Smooth muscle cell of the brain vasculature (primary cell): ENCODE results near the gene CHTF18.
"Not testable (repeated sequence)": the region's sequence is repeated elsewhere in the genome, so short reads cannot be mapped to it uniquely, and the experiment has no call there.

Experiments used
- DNase-seq: peaks from one replicate; pipeline ENCODE4 v3.0.0-alpha.2; 2012; ENCODE audit warnings: low read depth, low spot score

Gene CHTF18

DNA sequence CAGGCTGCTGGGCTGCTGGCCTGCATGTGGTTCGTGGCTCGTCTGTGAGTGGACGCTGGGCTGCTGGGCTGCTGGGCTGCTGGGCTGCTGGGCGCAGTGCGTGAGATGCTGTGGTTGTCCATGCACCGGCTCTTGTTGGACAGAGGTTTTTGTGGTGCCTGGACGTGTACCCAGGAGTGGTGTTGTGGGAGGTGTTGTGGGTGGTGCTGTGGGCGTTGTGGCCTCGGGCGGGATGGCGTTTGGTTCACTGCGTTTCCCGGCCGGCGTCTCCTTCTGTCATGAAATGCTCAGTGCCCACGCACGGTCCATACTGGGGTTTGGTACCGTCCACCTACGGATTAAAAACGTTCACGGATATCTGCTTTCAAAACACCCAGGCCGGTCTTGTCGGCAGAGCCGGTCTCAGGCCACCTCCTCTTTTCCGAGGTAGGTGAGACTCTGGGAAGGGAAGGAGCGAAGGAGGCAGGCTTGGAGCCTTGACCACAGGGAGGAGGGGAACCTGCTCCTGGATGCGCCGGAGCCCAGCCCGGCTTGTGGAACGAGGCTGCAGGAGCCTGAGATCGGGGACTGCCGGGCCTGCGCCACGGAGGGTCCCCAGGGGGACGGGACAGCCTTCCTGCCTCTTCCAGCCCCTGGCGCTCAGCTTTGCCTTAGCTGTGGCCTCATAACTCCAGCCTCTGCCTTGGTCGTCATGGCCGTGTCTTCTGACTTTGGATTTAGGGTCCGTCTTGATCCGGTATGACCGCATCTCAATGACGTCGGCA, 41.9 kb downstream of the CHTF18 start:
- DNase-seq = no peak

DNA sequence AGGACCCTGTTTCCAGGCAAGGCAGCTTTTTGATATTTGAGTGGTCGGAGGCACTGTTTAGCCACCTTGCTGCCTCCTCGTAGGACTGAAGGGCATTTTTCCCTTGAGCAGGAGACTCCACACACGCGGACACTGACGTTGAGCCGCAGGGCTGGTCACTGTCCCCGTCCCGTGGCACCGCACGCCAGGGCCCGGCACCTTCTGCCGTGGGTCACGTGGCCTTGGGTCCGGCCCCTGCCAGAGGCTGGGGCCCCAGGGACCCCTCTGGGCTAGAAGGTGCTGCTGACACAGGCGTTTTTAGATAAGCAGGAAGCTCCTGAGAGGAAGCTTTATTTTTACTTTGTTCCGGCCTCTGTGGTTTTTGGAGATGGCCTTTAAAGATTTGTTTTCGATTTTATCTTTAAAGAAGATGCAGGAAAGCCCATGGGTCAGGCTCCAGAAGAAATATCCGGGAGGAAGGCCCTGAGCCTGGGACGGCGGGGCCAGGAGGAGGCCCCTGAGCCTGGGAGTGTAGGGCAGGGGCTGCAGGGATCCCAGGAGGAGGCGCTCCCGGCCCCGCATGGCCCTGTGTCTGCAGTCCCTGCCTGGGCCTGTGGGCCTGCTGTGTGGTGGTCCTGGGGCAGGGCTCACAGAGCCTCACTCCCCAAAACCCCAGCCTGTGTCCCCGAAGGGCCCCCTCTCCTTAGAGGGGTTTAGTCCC, 42.6 kb downstream of the CHTF18 start:
- DNase-seq = no peak

DNA sequence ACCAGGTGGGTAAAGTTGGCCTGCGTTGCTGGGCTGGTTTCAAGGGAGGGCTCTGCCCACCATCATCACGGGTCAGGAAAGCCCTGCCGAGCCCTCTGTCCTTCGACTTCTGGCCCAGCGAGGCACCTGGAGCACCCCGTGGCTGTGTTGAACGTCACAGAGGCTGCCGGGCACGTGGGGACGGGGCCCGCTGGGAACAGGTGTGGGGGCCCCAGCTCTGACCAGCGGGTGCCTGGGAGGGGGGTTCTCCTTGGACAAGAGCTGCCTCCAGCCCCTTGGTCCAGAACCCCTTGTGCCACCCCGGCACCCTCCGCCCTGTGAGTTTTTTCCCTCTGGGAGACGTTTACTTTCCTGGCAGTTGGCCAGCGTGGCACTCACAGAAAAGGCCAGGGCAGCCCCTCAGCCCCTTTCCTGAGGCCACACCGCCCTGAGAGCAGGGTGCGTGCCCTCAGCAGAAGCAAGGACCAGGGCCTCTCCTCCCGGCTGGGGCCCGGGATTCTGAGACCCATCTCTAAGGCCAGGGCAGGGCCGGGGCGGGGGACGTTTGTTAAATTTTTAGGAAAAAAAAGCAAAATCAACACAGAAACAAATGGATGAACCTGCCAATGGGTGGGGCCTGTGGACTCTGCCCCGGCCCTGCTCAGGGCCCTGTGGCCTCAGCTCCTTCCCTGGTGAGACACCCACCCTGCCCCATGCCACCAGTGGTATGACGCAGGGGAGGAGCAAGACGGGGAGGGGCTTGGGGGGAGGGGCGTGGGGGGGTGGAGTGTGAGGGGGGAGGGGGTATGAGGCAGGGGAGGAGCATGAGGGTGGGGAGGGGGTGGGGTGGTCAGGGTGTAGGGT, 43.4 kb downstream of the CHTF18 start:
- DNase-seq = no peak

DNA sequence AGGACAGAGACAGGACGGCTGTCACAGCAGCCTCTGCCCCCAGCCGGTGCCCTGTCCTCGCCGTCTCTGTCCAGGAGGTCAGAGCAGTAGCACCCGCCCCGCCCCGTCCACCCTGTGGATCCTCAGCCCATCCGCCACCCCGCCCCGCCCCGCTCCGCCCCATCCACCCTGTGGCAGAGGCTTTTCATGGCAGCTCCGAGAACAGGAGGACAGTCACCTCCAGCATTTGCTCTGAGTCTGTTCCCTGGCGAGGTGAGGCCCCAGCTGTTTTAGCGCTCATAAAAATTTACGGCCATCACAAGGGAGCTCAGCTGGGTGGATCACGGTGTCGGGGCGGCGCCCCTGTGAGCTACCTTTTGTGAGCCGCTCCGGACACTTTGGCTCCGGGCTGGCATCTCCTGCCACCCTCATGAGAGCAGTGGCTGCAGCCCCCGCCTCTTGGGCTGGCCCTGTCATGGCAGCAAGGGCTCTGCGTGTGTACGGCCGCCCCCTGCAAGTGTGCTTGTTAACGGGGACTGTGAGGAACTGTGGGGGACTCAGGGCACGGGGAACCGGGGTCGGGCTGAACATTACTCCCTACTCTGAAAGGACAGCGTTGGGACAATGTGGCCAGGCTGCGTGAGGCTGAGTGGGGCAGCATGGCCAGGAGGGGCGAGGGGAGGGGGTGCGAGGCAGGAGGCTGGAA, 44.4 kb downstream of the CHTF18 start:
- DNase-seq = no peak

DNA sequence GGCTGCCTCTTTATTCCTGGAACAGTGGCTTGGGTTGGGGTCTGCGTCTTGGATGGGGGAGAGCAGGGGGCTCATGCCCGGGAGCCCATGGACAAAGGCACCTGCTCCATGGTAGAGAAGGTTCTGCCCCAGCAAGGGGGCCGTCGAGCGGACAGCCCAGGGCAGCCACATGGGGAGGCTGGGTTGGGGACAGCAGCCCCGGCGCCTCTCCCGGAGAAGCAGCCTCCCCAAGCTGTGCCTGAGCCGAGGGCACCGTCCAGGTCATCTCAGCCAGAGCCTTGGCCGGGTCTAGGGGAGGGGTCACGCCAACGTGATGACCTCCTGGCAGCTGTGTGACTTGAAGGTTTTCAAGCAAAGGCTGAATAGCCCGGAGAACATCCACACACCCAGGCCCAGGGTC, 45.0 kb downstream of the CHTF18 start:
- DNase-seq = no peak

DNA sequence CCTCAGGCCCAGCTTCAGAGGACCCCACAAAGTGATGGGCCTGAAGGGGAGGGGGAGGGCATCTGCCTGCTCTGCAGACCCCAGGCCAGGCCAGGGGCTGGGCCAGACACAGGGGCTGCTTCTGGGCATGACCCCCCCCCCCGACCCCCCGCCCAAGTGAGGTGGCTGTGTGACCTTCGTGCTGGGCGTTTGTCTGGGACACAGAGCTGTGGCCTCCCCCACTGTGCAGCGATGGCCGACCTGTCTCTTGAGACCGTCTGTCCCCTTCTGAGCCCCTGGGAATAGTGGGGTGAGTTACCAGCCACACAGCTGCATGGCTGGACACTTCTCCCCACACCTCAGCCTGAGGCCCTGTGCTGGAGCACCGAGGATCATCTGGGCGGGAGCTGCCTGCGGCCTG, 47.0 kb downstream of the CHTF18 start:
- DNase-seq = no peak

DNA sequence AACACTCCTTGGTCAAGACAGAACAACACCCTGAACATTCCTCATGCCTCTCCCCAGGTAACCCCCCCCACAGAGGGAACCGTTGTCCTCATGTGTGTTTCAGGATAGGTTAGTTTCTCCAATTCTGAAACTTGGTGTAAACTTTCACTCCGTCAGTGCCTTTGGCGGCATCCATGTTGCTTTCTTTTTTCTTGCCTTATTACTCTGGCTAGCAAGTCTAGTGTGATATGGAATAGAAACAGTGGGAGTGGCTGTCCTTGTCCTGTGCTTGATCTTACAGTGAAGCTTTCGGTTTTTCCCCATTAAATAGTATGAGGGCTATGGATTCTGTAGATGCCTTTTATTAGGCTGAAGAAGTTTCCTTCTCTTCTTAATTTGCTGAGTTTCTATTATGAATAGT, 47.8 kb downstream of the CHTF18 start:
- DNase-seq = no peak

DNA sequence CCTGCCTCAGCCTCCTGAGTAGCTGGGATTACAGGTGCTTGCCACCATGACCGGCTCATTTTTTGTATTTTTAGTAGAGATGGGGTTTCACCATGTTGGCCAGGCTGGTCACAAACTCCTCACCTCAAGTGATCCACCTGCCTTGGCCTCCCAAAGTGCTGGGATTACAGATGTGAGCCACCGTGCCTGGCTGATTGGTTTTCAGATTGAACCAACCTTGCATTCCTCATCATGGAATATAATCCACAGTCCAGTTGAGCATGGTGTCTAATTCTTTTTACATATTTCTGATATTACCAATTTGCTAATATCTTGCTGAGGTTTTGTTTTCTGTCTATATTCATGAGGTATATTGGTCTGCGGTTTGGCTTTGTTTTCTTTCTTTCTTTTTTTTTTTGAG, 48.4 kb downstream of the CHTF18 start:
- DNase-seq = not testable (repeated sequence)

DNA sequence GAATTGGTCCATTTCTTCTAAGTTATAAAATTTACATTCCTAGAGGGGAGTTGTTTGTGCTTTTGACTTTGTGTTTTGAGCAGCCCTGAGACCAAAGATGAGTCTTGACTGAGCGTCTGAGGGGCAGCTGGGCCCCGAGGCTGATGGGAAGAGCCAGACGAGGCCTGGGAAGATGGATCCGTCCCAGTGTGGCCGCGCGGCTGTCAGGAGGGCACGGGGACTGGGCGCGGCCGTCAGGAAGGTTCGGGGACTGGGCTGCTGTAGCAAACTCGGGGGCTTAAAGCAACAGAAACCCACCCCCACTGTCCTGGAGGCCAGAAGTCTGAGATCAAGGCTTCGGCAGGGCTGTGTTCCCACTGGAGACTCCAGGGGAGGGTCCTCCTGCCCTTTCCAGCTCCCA, 50.3 kb downstream of the CHTF18 start:
- DNase-seq = no peak

DNA sequence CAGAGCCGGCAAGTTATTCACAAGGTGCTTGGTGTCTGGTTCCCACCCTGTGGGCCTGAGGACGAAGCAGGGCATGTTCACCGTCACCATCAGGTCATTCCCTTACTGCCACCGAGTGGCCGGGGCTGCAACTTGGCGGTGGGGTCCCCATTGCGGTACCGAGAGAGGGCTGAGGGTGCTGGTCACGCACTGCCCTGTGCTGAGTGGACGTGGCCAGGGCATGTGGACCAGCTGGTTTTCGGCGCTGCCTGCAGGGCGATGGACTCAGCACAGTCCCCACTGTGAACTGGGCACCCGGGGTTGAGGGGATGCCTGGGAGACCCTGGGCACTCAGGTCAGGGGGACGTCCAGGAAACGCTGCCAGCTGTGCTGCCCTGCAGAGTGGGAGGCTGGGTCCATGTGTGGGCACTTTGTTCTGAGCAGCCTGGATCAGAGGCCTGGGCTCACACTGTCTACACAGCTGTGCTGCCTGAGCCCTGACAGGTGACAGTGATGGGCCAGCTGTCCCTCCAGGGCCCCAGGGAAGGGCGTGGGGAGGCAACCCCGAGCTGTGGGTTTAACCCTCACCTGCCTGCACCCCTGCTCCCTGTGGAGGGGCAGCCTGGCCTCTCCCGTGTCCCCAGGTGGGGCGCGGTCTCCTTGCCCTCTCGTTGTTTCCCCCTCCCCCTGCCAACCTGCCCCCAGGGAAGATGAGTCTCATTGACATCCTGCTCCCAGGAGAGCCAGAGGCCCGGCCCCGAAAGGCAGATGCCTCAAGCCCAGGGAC, 51.4 kb downstream of the CHTF18 start:
- no peak for DNase-seq

DNA sequence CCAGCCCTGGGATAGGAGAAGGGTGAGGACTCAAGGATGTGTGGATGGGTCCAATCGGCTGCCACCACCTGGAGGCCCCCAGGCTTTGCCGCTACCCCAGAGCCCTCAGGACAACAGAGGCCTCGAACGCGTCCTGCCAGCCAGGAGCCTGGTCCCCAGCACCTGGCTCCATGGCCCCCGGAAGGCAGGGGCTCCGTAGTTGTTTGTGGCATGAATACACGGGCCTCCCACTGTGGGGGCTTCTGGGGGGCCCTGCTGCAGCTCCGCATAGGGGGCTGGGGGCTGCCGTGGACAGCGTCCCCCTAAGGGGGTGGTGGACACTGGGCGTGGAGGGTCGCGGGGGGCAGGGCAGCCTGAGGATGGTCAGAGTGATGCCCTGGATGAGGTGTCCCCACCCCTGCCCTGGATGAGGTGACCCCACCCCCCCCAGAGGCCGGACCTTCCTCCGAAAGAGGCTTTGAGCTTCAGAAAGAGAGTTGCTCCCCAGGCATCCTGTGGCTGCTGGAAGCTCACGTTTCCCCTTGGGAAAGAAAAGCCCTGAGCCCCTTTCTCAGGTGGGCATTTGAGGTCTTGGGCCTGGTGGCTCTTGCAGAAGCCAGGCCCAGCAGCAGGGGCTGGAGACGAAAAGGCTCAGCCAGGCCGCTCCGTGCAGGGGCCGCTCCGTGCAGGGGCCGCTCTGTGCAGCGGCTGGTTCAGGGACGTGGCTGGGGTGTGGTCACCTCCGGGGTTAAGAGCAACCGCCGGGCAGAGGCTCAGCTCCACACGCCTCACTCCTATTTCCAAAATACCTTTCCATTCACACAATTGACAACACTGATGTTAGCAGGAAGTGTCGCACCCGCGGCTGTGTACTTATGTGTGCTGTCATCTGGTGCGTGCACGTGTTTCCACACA, 52.4 kb downstream of the CHTF18 start:
- no peak for DNase-seq

DNA sequence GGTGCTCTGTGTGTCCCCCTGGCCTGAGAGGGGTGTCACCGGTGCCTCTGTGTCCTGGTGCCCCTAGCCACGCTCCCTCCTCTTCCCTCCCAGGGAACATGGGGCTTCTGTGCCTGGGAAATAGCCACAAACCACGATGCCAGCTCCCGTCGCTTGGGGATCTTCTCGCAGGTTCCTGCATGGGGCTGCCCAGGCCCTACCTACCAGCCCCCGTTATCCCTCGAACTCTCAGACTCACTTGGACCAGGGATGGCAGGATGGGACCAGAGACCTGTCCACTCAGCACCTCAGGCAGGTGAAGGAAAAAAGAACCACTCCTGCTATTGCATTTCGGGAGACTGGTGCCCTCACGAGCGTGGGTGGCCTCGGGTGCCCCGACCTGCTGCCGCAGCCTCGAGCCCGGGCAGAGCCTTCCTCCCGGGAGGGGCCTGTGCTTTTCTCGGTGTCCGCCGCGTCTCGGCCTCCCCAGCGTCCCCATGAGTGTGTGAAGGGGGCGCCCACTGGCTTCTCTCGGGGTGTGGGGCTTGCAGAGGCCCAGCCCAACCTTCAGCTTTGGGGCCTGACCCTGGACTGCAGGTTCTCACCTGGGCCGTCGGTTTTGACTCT, 53.1 kb downstream of the CHTF18 start:
- no peak for DNase-seq

DNA sequence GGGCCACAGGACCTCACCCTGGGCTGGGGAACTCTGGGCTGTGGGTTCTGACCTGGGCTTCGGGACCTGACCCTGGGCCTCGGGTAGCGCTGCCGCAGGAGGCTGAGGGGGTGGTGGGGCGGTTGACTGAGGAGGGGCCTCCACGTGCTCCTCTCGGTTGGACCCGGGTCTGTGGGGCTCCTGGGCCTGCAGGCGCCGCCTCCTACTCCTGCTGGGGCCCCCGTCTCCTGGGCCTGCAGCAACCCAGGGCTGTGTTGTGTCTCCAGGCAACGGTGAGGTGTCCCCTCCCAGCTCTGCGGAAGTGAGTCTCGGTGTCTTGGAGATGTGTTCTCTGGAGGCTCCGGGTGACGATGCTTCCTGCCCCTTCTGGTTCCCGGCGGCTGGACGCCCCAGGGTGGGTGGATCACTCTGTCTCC, 53.6 kb downstream of the CHTF18 start:
- DNase-seq = no peak

DNA sequence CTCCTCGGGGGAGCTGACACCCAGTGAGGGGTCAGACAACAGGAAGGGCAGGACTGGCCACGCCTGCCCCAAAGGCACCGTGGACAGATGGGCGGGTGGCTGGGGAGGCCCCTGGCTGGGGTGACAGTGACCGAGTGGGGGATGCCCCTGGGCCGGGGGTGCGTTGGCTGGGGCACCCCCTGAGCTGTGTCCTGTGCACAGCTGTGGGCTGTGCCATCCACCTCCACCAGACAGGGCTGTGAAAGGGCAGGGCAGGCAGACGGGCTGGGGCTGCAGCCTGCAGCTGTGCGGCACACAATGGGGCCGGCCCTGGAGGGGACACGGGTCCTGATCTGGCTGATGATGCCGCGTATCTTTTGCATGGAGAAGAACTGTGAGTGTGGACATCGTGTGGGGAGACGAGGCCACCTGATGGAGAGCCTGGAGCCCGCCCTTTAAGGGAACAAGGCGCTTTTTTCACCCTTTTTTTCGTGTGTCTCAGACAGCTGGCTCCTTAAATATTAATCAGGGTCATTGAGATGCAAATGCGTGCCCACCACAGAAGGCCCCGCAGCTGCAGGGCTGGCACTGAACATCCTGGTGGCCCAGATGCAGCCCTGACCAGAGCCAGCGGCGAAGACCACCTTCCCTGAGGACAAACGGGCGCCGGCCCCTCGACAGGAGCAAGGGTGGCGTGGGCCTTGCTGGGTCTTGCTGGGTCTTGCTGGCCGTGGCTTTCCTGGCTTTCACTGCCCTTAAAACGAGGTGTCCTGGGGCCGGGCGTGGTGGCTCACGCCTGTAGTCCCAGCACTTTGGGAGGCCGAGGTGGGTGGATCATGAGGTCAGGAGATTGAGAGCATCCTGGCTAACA, 54.5 kb downstream of the CHTF18 start:
- DNase-seq = no peak

DNA sequence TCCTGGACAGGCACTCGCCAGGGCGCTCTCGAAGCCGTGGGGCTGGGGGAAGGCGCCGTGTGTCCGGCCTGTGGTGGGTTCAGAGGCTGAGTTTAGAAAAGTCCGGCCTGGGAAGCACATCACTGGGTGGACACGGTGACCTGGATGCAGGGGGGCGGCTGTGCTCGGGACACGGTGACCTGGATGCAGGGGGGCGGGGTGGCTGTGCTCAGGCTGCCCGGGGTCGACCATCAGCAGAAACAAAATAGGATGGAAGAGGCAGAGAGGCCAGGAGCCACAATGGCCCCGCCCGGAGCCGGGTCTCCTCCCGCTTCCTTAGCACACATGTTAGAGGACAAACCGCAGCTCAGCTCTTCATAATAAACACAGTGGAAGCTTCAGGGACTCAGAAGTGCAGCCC, 55.4 kb downstream of the CHTF18 start:
- no peak for DNase-seq

DNA sequence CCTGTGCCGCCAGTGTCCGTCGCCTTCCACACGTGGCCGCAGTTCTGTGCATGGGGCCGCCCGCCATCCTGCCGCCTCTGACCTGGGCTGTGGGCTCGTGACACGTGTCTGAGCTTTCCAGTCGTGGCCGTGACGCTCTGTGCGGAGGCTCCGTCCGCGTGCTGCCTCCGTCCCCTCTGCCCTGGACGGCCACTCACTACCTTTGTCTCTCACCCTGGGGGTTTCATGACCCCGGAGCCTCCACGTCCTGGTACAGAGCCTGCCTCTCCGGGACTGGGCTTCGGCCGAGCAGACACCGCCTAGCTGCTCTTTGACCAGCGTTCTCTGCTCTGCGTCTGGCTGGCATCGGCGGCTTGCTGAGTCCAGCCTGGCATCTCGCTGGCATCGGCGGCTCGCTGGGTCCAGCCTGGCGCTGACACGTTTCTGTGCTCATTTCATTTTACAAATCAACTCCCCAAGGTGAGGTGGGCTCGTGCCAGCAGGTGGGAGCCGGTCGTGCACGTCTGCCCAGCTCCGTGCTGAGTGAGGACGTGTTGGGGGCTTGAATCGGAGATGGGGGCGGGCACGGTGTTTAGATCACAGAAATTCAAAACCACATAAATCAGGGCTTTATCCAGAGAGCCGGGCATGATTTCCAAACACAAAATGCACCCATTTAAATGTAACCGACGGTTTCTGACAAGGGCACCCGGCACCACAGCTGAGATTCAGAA, 56.4 kb downstream of the CHTF18 start:
- no peak for DNase-seq

DNA sequence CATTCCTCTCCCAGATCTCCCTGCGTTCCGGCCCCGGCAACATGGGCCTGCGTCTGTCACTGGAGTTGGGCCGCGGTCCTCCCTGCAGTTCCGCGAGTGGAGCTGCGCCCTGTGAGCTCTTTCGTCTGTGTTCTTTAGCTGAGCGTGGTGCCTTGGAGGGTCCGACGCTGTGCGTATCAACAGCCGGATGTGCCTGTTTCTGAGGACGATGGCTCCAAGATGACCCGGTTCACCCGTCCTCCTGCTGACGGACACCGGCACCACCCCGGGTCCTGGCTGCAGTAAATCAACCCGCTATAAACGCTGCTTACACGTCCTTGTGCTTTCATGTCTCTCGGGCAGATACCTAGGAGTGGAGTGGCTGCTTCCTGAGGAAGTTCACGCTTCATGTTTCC, 56.9 kb downstream of the CHTF18 start:
- DNase-seq = no peak

DNA sequence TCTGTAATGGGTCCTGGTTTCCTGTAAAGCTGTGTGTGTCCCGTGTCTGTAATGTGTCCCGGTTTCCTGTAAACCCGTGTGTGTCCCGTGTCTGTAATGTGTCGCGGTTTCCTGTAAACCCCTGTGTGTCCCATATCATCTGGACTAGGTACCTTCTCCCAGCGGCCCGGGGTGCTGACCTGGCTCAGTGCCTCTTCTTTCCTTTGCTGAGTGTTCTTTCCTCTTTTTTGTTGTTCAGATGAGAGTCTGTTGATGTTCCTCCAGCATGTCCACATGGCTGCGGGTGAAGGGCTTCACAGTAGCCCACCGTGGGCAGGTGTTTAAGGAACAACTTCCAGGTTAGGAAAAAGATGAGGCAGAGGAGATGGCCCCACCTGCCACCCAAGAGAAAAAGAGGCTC, 58.7 kb downstream of the CHTF18 start:
- no peak for DNase-seq
